MM.1S (cell line): ENCODE measurements around the gene PLXDC2.

Experiments
- EZH2 ChIP-seq: fragments of 300-600 bp; sonication (generic); optimal IDR thresholded peaks from 2 replicates; pipeline ENCODE3; 2017; ENCODE audit warnings: low read depth, mild to moderate bottlenecking, antibody characterized with exemption, low read length, mixed read lengths
- EZH2phosphoT487 ChIP-seq: fragments of 300-600 bp; sonication (generic); IDR thresholded peaks from 2 replicates; pipeline ENCODE4 v1.6.1; 2018; ENCODE audit warnings: antibody characterized with exemption, low read length
- TF ChIP-seq, protein P1 (sequence below): fragments of 300-600 bp; sonication (generic); IDR thresholded peaks from 2 replicates; pipeline ENCODE4 v1.5.1; 2016; ENCODE audit warnings: antibody characterized with exemption, low read length, mixed read lengths

DNA sequence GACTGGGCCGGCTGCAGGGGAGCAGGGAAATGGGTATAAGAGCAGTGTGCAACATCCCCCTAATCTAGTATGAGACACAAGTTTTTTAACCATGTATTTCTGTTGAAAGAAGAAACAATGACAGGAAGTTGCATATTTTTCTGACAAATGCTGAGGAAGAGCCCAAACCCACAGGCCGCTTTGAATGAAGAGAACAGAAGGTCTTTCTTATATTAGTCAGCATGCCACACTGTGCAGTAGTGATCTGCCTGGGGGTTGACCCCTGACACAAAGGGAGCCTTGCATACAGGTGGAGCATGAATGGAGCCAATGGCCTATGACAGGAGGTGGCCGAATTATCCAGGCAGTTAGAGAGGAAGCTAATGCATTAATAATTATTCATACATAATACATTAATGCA lies 518.3 kb downstream of the PLXDC2 start:
- TF ChIP-seq EZH2: no peak
- TF ChIP-seq, protein P1, sequence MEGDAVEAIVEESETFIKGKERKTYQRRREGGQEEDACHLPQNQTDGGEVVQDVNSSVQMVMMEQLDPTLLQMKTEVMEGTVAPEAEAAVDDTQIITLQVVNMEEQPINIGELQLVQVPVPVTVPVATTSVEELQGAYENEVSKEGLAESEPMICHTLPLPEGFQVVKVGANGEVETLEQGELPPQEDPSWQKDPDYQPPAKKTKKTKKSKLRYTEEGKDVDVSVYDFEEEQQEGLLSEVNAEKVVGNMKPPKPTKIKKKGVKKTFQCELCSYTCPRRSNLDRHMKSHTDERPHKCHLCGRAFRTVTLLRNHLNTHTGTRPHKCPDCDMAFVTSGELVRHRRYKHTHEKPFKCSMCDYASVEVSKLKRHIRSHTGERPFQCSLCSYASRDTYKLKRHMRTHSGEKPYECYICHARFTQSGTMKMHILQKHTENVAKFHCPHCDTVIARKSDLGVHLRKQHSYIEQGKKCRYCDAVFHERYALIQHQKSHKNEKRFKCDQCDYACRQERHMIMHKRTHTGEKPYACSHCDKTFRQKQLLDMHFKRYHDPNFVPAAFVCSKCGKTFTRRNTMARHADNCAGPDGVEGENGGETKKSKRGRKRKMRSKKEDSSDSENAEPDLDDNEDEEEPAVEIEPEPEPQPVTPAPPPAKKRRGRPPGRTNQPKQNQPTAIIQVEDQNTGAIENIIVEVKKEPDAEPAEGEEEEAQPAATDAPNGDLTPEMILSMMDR: no peak
- no peak for TF ChIP-seq EZH2phosphoT487
